Measurements from ENCODE around the gene THAP11. TPM values are rescaled to one million over a fixed set of nuclear protein-coding genes. Genes with fewer than 3 reads are reported as not detected.

Gene THAP11
- polyA plus RNA-seq, 1 donor from 2014 or later = 42.6 TPM

DNA sequence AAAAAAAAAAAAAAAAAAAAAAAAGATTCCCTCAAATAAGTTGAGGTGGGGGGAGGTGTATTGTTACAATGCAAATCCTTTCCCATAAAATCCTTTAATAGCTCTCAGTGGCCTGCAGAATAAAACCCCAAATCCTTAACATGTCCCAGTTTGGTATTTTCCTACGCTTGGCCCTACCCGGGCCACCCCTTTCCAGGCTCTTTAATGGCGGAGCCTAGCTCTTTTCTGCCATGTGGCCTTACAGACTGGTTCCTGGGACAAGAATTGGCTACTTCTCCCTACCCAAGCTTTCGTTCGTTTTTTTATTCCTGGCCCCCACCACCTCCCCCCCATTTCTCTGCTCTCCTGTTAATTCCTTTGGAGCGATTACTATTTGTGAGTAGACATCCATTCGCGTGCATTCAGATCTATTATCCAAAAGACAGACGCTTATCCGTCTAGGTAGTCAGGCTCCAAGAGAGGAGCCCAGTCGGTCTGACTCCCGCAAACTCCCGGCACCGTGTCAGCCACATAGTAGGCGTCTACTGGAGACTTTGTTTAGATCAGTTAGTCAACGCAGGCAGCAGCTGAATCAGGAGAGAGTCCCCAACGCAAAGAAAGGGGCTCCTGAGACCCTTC lies 813 bp upstream of the THAP11 start:
- Histone ChIP-seq H3K4me2 (ENCODE audit: low read length) (no peak overlapping the region), H3K79me2 (replicated peaks; ENCODE audit: insufficient read depth, low read length) (peaks cover 26% of the 10 kb centered on the region), H4K20me1 (ENCODE audit: insufficient read depth) (no peaks in the 10 kb centered on the region), H2AFZ (ENCODE audit: low read depth, low read length) (peak overlapping the region; percentile 73), H3K9ac (ENCODE audit: low read length) (peak overlapping the region; percentile 96), H3K27me3 (ENCODE audit: insufficient read depth, low read depth, low read length) (no peaks in the 10 kb centered on the region), H3F3A (ENCODE audit: insufficient read depth, low read length, poor library complexity, severe bottlenecking) (no peaks in the 10 kb centered on the region), H3K9me2 (ENCODE audit: insufficient read depth, low read length) (no peaks in the 10 kb centered on the region), H3K4me3 (ENCODE audit: low read length) (peak overlapping the region; percentile 97), H3K36me3 (ENCODE audit: insufficient read depth, low read length) (no peaks in the 10 kb centered on the region), H3K9me3 (ENCODE audit: low read length) (no peaks in the 10 kb centered on the region), H3K27ac (ENCODE audit: low read length) (peak overlapping the region; percentile 97)
- TF ChIP-seq TAF1 (IDR thresholded peaks at IDR 0.05; ENCODE audit: low read depth) (no peak), POLR2AphosphoS5 (IDR thresholded peaks at IDR 0.05) (no peak), EZH2 (IDR thresholded peaks at IDR 0.05; ENCODE audit: borderline replicate concordance, insufficient read depth, low read length, poor library complexity, severe bottlenecking) (no peak), SMC3 (conservative IDR thresholded peaks at IDR 0.05; ENCODE audit: poor library complexity) (no peak)
- TF ChIP-seq, protein P1, sequence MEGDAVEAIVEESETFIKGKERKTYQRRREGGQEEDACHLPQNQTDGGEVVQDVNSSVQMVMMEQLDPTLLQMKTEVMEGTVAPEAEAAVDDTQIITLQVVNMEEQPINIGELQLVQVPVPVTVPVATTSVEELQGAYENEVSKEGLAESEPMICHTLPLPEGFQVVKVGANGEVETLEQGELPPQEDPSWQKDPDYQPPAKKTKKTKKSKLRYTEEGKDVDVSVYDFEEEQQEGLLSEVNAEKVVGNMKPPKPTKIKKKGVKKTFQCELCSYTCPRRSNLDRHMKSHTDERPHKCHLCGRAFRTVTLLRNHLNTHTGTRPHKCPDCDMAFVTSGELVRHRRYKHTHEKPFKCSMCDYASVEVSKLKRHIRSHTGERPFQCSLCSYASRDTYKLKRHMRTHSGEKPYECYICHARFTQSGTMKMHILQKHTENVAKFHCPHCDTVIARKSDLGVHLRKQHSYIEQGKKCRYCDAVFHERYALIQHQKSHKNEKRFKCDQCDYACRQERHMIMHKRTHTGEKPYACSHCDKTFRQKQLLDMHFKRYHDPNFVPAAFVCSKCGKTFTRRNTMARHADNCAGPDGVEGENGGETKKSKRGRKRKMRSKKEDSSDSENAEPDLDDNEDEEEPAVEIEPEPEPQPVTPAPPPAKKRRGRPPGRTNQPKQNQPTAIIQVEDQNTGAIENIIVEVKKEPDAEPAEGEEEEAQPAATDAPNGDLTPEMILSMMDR (IDR thresholded peaks at IDR 0.05; ENCODE audit: poor library complexity, severe bottlenecking) = no peak
- TF ChIP-seq, protein P2, sequence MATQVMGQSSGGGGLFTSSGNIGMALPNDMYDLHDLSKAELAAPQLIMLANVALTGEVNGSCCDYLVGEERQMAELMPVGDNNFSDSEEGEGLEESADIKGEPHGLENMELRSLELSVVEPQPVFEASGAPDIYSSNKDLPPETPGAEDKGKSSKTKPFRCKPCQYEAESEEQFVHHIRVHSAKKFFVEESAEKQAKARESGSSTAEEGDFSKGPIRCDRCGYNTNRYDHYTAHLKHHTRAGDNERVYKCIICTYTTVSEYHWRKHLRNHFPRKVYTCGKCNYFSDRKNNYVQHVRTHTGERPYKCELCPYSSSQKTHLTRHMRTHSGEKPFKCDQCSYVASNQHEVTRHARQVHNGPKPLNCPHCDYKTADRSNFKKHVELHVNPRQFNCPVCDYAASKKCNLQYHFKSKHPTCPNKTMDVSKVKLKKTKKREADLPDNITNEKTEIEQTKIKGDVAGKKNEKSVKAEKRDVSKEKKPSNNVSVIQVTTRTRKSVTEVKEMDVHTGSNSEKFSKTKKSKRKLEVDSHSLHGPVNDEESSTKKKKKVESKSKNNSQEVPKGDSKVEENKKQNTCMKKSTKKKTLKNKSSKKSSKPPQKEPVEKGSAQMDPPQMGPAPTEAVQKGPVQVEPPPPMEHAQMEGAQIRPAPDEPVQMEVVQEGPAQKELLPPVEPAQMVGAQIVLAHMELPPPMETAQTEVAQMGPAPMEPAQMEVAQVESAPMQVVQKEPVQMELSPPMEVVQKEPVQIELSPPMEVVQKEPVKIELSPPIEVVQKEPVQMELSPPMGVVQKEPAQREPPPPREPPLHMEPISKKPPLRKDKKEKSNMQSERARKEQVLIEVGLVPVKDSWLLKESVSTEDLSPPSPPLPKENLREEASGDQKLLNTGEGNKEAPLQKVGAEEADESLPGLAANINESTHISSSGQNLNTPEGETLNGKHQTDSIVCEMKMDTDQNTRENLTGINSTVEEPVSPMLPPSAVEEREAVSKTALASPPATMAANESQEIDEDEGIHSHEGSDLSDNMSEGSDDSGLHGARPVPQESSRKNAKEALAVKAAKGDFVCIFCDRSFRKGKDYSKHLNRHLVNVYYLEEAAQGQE (IDR thresholded peaks at IDR 0.05; ENCODE audit: borderline replicate concordance) = no peak

DNA sequence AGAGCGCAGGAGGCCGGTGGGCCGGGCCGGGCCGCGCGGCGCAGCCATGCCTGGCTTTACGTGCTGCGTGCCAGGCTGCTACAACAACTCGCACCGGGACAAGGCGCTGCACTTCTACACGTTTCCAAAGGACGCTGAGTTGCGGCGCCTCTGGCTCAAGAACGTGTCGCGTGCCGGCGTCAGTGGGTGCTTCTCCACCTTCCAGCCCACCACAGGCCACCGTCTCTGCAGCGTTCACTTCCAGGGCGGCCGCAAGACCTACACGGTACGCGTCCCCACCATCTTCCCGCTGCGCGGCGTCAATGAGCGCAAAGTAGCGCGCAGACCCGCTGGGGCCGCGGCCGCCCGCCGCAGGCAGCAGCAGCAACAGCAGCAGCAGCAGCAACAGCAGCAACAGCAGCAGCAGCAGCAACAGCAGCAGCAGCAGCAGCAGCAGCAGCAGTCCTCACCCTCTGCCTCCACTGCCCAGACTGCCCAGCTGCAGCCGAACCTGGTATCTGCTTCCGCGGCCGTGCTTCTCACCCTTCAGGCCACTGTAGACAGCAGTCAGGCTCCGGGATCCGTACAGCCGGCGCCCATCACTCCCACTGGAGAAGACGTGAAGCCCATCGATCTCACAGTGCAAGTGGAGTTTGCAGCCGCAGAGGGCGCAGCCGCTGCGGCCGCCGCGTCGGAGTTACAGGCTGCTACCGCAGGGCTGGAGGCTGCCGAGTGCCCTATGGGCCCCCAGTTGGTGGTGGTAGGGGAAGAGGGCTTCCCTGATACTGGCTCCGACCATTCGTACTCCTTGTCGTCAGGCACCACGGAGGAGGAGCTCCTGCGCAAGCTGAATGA lies 606 bp downstream of the THAP11 start:
- Histone ChIP-seq H3K36me3 (ENCODE audit: insufficient read depth, low read length) (no peaks in the 10 kb centered on the region), H3K79me2 (replicated peaks; ENCODE audit: insufficient read depth, low read length) (peaks cover 33% of the 10 kb centered on the region), H3K27ac (ENCODE audit: low read length) (peak overlapping the region; percentile 97), H3K4me2 (ENCODE audit: low read length) (peak overlapping the region; percentile 79), H4K20me1 (ENCODE audit: insufficient read depth) (no peaks in the 10 kb centered on the region), H3F3A (ENCODE audit: insufficient read depth, low read length, poor library complexity, severe bottlenecking) (no peaks in the 10 kb centered on the region), H3K4me3 (ENCODE audit: low read length) (peak overlapping the region; percentile 97), H3K9me3 (ENCODE audit: low read length) (no peaks in the 10 kb centered on the region), H3K27me3 (ENCODE audit: insufficient read depth, low read depth, low read length) (no peaks in the 10 kb centered on the region), H2AFZ (ENCODE audit: low read depth, low read length) (peak overlapping the region; percentile 41), H3K9me2 (ENCODE audit: insufficient read depth, low read length) (no peaks in the 10 kb centered on the region), H3K9ac (ENCODE audit: low read length) (peak overlapping the region; percentile 96)
- TF ChIP-seq EP300 (conservative IDR thresholded peaks at IDR 0.05; ENCODE audit: poor library complexity, severe bottlenecking) = no peak
- TF ChIP-seq RAD21 (conservative IDR thresholded peaks at IDR 0.05) = peak; percentile 42
- peak; percentile 47 for TF ChIP-seq SMC3 (conservative IDR thresholded peaks at IDR 0.05; ENCODE audit: poor library complexity)
- TF ChIP-seq POLR2AphosphoS5 (IDR thresholded peaks at IDR 0.05) = peak; percentile 51
- no peak for TF ChIP-seq EZH2 (IDR thresholded peaks at IDR 0.05; ENCODE audit: borderline replicate concordance, insufficient read depth, low read length, poor library complexity, severe bottlenecking)
- TF ChIP-seq TAF1 (IDR thresholded peaks at IDR 0.05; ENCODE audit: low read depth) = peak; percentile 90
- TF ChIP-seq, protein P1 (IDR thresholded peaks at IDR 0.05; ENCODE audit: poor library complexity, severe bottlenecking) = peak; percentile 74
- no peak for TF ChIP-seq MXI1 (conservative IDR thresholded peaks at IDR 0.05; ENCODE audit: poor library complexity, severe bottlenecking)
- TF ChIP-seq, protein P2 (IDR thresholded peaks at IDR 0.05; ENCODE audit: borderline replicate concordance) = peak; percentile 87

Measured in neural cell (in vitro differentiated cells).